Activated CD4-positive, alpha-beta T cell treated with anti-CD3 and anti-CD28 coated beads, Interleukin-2, amount 50 U/mL, for 4 hours (primary cell): Measurements from ENCODE around the gene HIGD1B.

Source experiments
- DNase-seq, 2 experiments: peaks; one replicate each; pipeline ENCODE4 v3.0.0-alpha.2; 2020

The HIGD1B gene

DNA sequence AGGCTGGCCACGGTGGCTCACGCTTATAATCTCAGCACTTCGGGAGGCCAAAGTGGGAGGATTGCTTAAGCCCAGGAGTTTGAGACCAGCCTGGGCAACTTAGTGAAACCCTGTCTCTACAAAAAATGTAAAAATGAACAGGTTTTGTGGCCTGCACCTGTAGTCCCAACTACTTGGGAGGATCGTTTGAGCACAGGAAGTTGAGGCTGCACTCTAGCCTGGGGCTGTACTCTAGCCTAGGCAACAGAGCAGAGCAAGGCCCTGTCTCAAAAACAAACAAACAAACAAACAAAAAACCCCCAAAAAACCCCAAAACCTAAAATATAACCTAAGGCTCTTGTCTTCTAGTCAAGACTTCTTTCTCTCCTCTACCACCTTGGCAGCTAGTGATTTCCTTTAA lies 7.4 kb upstream of the HIGD1B start:
- DNase-seq = no peak

DNA sequence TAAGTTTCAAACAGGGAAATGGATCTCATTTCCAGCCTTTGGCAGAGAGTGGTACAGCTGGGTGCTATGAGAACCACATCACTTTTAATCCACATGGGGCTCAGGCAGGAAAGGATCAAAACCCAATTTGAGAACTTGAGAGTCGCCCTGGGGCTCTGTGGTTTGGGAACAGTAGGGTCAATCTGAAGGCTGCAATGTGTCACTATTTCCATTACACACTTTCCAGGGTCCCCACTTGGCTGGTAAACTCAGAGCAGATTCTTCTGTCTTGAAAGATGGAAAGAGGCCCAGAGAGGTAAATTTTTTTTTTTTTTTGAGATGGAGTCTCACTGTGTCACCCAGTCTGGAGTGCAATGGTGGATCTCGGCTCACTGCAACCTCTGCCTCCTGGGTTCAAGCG lies 6.7 kb upstream of the HIGD1B start:
- DNase-seq = no peak

DNA sequence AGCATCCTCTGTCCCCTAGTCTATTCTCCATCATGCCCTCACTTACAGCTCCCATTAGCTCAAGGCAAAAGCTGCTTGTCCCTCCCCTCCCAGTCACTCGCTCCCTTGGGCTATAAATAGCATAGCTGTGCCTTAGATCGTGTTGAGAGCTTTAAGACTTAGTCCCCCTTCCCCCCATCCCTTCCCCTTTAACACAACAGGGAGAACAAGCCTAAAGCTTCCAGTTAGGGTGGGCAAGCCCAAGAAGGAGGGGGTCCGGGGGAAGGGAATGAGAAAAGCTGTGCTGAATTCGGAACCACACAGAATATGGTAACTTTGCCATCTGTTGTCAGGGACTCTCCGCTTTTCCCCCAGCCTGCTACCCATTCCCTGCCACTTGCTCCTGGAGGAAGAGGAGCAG lies 4.9 kb upstream of the HIGD1B start:
- DNase-seq = no peak

DNA sequence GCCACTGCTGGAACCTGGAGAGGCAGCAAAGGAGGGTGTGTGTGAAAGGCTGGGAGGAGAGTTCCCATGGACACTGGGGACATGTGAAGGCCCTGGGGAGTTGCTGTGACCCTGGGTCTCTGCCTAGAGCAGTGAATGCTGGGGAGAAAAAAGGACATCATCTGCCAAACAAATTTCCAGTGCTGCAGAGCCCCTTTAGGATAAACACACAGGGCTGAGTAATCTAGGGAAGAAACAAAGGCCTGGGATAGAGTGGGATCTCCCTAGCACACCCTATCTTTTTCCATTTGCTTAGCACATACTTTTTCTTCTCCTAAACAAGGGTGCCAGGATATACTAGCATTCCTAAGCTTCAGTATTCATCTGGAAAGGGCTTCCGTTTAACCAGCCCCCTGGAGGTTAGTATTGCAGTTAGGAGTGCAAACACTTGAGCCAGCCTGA lies 3.3 kb upstream of the HIGD1B start:
- no peak for DNase-seq

DNA sequence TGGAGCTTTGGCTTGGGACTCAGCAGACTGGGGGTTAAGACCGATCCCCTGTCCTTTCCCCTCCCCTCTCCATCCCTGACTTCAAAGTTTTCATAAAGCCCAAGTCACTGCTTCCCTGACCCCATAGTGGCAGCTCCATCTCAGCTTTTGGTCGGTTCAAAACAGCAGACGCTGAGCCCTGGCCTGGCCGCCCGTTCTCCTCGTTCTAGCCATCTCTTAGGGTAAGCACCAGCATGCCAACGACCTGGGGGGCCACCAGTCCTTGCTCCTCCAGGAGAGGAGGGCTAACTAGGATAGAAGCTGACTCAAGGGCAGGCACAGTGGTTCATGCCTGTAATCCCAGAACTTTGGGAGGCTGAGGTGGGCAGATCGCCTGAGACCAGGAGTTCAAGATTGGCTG lies 1.5 kb upstream of the HIGD1B start:
- DNase-seq = no peak

DNA sequence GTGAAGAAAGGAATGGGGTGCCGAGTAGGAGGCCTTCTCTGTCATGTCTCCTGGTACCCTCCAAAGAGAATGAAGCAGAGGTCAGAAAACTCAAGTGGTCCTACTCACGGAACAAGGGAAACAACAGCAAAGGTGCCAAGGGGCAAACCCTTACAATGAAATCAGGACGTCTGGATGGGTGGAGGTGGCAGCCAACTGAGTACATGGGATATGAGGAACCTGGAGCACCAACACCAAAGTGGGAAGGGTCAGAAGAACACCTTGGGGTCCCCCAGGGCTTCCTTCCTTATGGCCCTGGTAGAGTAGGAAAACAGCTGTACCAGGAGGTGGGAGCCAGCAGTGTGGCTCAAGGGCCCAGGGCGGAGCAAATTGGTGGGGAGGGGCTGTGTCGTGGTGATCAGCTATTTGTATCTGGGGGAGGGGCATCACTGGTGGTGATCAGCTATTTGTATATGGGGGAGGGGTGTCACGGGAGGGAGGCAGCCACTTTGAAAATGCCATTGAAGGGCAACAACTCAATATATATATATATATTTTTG lies 643 bp downstream of the HIGD1B start:
- no peak for DNase-seq

DNA sequence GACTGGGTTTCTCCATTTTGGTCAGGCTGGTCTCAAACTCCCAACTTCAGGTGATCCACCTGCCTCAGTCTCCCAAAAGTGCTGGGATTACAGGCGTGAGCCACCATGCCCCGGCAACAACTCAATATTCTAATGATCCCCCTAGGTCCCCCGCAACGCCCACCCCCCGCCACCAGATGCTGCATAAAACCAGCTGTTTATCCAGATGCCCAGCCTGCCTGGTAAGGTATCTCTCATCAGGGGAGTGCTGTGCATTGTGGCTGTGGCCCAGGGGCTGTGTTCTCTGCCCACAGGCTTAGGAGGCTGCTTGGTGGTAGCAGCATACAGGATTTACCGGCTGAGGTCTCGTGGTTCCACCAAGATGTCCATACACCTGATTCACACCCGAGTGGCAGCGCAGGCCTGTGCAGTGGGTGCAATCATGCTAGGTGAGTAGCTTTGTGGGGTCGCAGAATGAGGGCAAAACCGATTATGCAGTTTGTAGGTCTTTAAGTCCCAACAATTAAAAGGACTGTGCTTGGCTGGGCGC lies 1.3 kb downstream of the HIGD1B start:
- DNase-seq = no peak

DNA sequence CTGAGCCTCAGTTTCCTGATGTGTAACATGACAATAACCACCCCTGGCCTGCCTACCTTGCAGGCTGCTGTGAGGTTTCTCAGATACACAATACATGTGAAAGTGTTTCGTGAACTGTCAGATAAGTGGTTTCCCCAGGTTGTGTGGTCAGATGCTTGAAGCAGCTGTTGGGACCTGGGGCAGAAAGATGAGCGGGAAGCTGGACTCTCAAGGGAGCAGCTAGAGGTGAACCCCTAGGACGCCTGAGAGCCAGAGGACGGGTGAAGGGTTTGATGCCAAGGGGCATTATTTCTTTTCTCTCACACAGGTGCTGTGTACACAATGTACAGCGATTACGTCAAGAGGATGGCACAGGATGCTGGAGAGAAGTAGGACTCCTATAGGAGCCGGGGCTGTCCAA lies 2.3 kb downstream of the HIGD1B start:
- DNase-seq = no peak

DNA sequence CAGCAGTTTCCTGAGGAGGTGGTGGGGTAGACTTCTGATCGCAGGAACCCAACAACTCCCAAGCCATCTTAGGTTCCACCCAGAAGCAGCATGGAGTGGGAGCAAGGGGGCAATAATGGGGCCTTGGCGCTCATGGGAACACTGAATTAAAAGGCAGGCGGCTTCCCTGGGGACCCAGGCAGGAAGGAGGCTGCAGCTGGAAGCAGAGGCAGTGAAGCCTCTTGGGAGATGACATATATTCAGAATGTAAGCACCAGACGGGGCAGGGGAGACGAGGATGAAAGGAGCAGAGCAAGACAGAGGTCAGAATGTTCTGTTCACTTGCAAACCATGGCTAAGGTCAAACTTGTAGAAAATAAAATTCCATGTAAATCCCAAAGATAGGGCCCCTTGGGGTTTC lies 2.9 kb downstream of the HIGD1B start:
- DNase-seq = no peak

DNA sequence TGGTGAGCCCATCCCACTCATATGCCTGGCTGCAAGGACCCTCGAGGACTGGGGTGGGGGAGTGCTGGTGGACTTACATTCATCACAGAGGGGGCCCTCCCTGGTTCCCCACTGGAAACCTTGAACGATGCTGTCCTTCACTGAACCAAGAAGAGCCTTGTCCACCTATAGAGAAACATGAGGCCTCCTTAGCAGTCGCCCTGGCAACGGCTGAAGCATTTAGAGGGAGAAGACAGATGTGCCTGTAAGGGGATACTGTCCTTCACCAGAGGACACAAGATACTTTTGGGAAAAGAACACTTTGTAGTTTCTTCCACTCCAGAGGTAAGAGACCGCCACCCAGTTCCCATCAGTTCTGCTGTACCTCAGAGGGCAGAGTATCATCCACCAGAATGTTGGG lies 6.5 kb downstream of the HIGD1B start:
- DNase-seq = no peak

DNA sequence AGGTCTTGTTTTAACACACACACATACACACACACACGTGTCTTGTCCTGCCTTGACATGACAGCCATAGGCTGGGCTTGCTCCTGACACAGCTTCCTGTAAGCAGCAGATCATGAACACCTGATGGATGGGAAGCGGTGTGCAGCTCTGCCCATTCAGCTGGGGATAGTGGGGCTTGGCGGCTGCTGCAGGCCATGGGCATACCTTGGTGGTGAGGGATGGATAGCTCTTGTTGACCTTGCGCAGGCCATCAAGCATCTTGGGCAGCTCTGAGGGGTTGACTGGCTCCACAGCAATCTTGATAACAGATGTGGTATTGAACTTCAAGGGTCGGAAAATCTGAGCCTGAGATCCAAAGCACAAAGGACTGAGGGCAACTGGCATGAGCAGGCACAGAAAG lies 12.0 kb downstream of the HIGD1B start:
- DNase-seq = no peak

DNA sequence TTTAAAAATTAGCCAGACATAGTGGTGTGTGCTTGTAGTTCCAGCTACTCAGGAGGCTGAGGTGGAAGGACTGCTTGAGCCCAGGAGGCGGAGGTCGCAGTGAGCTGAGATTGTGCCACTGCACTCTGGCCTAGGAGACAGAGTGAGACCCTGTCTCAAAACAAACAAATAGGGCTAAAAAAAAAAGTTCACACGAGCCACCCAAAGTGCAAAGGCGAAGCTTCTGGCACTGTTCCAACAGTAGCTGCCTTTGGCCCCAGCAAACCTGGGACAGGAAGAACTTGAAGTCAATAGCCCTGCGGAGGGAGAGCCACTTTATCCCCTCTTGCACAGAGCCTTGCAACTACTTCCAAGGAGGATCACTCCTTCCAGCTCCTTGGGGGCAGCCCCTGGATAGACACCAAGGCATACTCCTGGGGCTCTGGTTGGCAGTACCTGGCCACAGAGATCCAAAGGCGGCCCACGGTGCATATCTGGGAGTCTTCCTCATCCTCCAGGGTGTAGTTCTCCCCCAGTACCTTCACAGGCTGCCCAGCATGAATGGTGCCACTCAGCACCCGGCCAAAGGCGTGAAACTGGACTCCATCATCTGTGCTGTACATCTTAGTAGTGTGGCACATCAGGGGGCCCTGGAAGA lies 14.7 kb downstream of the HIGD1B start:
- no peak for DNase-seq

DNA sequence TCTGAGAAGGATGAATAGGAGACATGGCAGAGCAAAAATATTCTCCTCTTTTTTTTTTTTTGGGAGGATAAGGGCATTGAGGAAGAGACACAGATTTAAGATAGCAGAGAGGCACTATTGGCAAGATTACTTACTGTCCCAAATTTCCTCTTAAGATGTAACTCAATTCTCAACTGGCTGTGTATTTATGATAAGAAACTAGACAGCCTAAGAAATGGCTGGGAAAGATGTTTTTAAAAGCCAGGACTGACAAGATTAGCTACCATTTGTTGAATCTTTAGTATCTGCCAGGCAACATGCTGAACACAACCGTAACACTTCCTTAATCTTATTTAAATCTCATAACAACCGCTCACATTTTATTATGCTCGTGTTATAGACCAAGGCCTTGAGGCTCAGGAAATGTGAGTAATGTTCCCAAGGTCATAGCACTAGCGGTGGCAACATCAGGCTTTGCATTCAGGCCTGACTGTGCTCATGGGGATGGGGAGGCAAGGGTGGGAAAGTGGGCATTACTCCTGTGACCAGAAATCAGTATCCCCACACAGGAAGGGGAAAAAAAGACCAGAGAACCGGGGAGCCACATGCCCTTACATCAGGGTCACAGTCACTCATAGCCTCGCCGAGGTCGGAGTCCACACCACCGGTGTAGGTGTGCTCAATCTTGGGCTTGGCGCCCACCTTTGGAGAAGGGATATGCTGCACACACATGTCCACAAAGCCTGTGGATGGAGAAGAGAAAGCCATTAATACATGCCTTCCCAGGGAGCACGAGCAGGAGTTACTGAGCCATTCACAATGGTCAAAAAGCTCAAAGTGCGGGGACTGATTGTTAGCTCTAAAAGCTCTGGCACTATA lies 15.6 kb downstream of the HIGD1B start:
- DNase-seq = no peak

DNA sequence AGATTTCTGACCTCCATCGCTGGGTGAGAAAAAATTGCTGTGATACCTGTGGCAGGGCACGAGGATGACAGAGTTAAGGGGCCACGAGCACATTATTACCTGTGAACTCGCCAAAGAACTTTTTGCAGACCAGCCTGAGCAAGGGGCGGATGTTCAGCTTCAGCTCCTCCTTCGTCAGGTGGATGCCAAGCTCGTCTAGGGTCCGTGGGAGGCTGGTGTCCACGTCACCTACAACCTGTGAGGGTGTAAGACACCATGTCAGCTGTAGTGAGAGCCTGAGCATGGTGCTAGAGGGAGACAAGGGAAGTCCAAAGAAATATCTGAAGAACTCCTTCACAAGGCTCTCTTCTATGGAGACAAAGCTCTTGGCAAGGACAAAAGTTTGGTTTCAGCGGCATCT lies 17.1 kb downstream of the HIGD1B start:
- no peak for DNase-seq

DNA sequence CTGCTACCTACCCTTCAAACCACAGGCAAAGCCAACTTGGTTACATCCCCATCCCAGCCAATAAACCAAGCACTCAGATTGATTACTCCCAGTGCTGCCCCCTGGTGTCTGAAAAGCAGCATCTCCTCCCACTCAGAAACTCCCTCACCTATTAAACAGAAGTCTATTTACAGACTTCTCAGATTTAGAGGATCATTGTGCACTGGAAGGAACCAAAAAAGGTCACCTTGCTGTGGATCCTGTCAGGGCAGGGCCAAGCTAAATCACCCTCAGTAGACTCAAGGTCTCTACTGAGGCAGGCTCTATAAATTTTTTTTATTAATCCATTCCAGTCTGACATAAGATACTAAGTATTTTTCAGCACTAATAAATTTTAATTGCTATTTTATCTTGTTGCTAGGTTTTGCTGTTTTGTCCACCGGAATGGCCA lies 17.6 kb downstream of the HIGD1B start:
- peak; percentile 57 to 62 for DNase-seq

DNA sequence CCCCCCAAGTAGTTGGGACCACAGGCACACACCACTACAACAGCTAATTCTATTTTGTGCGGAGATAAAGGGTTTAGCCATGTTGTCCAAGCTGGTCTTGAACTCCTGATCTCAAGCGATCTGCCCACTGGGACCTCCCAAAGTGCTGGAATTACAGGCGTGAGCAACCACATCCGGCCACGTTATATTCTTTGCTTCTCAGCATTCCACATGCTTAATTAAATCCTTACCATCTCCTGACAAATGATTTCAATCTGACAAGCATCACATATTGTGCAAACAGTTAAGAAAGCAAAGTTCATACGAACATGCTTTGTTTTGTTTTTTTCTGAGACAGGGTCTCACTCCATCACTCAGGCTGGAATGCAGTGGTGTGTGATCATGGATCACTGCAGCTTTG lies 18.2 kb downstream of the HIGD1B start:
- DNase-seq = no peak

DNA sequence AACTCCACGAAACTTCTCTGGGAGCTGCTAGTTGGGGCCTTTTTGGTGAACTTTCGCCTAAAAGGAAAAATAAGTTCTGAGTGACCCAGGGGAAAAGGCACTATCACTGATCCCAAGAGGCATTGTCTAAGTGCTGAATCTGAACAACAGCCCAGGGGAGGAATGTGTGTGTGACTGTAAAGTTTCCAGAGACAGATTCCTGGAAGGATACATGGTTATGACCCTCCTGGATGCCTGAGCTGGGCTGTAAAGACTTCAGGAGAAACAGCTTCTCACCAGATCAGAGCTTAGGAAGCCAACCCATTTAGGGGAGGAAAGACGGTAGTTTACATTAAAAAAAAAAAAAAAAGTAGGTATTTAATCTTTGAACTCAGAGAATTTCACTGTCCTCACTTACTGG lies 20.2 kb downstream of the HIGD1B start:
- no peak for DNase-seq

DNA sequence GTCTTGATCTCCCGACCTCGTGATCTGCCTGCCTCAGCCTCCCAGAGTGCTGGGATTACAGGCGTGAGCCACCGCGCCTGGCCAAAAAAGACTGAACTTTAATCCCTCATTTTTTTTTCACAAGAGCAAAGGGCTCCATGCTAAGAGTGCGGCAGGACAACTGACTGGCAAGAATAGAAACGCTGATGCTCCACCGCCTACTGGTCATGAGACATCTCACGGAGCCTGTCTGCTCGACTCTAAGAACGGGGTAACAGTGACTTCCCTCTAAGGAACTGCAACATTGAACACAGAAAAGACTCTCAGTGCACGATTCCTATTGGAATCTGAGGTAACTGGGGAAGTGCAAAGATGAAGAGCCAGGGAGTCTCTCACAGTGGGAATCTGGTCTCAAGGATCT lies 23.9 kb downstream of the HIGD1B start:
- DNase-seq = no peak

DNA sequence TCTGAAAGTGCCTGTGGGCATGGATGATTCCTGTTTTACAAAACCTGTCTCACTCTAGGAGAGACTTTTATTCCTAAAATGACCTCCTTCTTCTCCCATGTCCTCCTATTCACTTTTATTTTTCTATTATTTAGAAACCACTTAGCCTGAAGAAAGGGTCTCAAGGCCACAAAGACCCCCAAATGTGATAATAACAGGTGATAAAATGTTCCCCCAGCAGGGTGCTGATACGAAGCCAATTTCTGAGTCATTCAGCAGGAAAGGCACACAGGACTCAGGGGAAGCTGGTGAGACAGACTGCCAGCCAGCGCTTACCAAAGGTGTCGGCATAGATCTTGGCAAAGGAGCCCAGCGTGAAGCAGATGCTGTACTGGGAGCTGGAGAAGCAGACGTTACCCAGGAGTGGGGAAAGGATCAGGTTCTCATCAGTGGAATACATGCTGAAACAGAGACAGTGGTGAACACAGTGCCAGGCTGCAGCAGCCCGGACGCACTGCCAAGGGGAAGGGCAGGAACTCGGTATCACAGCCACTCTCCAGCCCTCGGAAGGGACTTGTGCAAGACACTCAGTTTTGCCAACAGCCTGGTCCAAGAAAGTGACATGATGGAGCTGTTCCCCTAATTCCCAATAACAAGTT lies 24.6 kb downstream of the HIGD1B start:
- DNase-seq = no peak

DNA sequence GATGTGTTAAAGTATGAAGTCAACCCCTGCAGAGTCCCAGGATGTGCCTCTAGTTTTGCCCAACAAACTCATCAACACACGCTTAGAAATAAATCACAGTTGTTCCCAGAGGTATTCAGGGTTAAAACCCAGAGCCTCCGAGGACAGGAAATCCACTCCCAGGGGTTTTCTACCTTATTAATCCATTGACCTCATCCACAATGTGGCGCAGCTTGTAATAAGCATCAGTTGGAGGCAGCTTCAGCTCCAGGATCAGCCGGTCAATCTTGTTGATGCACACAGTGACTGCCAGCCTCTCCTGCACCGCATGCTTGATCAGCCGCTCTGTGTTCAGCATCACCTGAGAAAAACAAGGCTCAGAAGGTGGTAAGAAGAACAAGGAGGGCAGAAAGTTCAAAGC lies 28.1 kb downstream of the HIGD1B start:
- no peak for DNase-seq

DNA sequence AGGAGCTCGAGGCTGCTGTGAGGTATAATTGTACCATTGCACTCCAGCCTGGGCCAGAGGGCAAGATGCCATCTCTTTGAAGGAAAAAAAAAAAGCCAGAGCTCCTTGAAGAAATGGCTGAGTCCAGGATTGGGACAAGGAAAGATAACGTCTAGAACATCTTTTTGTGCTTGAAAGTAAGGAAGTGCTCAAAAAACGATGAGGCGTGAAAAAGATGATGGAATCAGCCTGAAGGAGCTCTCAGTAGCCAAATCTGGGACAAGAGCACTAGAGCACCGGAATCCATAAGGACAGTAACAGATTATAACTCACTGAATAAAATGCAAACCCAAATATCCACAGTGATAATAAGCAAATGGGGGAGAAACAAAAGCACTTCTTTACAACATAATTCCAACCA lies 29.4 kb downstream of the HIGD1B start:
- DNase-seq = no peak

DNA sequence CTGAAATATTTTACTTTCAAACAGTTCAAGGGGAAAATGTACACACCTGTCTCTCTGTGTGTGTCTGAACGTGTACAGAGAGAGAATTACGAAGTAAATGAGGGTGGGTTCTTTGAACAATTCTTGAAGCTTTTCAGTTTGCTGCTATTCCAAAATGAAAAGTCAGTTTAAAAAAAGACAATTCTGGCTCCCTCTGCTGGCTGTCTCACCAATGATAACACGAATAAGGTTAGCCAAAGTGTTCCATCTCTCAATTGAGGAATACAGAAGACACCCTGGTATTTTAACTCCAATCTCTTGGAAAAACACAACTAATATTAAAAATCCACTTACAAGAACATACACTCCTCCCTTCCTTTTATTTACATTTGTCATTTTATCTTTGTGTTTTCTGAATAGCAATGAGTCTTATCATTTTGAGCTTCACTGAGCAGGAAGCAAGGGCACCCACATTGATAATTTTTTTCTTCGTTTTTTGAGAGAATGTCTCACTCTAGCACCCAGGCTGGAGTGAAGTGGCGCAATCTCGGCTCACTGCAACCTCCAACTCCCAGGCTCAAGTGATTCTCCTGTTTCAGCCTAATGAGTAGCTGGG lies 31.0 kb downstream of the HIGD1B start:
- peak; percentile 9 to 12 for DNase-seq

DNA sequence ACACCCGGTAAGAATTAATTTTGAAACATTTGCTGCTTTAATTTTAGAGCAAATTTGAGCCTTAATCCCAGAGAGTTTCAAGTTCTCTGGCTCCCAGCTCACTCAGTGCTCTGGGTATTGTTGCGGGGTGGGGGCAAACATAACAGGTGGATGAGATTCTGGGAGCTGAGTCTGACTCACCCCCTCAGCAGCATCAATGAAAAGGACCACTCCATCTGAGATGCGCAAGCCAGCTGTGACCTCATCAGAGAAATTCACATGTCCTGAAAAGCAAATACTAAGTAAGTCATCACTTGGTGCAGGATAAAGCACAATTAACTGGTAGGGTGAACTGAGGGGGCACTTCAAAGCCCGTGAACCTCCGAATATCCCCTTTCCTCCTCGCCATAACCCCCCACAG lies 31.7 kb downstream of the HIGD1B start:
- no peak for DNase-seq
